Hepatic stellate cell (primary cell): Measurements from ENCODE around the gene MINDY4.

Experiments used
- DNase-seq: peaks from one replicate; pipeline ENCODE4 v3.0.0; 2011; ENCODE audit warnings: low spot score

Gene MINDY4

DNA sequence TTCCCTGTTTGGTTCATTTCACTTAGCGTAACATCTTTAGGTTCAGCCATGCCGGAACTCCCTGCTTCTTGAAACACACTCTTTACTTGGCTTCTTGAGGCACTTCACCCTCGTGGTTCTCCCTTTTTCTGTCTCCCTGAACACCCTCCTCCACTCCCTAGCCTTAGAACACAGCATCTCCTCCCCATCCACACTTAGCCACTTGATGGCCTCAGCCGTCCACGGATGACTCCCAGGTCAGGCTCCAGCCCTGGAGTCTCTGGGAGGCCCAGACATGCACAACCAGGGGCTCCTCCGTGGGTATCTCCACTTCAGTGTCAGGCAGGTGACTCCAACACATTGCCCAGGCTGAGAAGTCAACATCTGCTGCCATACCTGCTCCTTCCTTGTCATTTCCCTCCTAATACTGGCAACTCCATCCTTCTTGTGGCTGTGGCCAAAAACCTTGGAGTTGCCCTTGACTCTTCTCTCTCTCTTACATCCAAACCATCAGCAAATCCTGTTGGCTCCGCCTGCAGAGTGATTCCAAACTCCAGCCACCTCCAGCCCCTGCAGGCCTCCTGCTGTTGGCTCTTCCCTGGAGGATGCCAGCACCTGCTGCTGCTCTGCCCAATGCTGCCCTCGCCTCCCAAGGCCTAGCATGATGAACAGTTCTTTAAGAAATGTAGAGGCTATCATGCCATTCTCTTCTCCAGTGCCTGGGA is 27.7 kb upstream of the MINDY4 start:
- DNase-seq: peak; percentile 76

DNA sequence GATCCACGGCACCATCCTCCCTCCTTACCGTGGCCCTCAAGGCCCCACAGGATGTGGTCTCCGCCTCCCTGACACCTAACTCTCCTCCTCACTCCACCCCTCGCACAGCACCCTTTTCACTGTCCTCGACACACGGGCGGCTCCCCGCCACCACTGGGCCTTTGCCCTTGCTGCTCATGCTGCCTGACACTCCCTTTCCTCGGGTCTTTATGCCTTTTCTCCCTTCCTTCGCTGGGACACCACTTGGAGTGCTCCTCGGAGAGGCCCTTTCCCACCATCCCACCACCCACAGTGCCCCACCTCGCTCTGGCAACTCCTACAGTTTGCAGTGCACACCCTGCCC is 27.2 kb upstream of the MINDY4 start:
- no peak for DNase-seq

DNA sequence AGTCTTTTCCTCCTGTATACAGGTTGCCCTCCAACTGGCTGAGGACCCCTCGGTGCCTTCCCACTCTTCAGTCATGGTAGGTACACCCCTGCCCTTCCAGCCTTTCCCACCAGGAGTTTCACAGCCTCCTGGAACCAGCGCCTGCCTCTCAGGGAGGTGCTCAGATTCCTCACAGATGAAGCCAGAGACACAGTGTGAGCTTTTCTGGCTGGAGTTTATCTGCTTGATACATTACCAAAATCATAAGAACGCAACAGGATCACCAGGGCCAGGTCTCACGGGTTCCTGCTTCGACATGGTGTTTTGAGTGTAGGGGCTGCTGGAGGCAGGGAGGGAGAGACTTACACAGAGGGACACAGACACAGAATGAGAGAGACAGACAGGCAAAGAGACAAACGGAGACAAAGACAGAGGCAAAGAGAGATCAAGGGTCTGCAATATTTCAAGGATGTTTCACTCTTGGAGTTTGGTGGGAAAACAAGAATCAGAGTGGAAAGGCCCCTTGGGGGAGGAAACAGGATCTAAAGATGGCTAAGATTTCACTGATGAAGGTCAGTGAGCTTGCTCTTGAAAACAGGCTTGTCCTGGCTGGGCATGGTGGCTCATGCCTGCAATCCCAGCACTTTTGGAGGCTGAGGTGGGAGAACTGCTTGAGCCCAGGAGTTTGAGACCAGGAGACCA is 25.8 kb upstream of the MINDY4 start:
- DNase-seq: no peak

DNA sequence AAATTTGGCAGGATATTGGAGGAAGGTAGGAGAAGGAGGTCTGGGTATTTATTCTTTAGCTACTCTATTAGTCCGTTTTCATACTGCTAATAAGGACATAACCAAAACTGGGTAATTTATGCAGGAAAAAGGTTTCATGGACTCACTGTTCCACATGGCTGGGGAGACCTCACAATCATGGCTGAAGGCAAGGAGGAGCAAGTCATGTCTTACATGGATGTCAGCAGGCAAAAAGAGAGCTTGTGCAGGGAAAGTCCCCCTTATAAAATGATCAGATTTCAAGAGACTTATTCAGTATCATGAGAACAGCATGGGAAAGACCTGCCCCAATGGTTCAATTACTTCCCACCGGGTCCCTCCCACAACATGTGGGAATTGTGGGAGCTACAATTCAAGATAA is 21.2 kb upstream of the MINDY4 start:
- no peak for DNase-seq

DNA sequence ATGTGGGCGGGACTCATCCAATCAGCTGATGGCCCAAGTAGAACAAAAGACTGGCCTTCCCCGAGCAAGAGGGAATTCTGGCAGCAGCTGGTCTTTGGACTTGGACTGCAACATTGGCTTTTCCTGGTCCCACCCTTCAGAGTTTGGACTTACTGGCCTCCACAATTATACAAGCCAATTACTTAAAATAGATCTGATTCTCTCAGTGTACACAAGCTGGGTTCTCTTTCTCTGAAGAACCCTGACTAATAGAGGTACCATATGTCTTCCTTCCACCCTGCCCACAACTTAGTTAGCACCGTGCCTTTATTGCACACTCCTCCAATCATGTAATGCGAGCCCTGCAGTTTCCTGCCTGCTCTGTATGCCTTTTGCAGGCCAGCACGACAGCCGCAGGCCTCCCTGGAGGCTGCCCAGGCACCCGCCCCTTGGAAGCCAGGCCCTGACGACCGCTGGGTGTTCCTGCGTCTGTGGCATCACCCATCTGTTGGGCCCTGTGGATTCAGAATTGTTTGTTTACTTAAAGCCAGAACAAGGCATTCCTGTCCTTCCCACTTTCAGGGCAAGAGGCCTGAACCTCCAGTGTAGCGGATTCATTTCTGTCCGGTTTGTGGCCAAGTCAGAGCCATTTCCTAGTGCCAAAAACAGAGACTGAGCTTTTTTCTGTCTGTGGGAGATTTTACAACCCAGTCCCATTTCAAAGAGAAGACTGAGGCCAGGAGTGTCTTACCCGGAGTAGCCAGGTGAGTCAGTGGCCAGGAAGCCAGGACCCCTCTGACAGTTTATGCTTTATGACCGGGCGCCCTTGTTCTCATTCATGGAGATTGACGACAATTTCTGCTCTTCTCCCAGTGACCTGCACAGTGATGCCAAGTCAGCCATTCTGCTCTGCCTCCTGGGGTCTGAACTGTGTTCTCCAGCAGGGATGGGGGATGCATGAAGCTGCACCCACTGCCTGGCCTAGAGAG is 20.2 kb upstream of the MINDY4 start:
- DNase-seq: peak; percentile 89

DNA sequence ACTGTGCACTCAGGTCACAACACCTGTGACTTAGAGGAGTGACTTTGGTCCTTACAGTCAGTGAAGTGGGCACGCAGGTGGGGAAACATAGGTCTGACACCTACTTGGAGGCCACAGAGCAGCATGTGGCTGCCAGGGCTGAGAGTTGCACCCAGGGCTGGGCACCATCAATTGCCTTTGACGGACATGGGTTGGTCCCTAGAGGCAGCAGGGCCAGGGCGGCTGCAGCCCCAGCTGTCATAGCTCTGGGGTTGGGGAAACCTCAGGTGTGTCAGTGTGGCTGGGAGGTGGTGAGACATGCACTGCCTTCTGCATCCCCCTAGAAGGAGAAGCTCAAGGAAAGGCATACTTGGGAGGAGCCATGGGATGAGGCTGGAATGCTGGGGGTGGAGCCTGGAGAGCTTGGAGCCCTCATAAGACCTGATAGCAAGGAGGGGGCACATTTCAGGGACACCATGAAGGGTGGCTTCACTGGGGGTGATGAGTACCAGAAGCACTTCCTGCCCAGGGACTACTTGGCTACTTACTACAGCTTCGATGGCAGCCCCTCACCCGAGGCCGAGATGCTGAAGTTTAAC is 19.4 kb upstream of the MINDY4 start, which contains the start of gene INMT:
INMT (plus strand) TSS at position 440 of the 578 bp plus-strand sequence; CDS start at position 456, 16 bp downstream.
- DNase-seq: peak; percentile 36

DNA sequence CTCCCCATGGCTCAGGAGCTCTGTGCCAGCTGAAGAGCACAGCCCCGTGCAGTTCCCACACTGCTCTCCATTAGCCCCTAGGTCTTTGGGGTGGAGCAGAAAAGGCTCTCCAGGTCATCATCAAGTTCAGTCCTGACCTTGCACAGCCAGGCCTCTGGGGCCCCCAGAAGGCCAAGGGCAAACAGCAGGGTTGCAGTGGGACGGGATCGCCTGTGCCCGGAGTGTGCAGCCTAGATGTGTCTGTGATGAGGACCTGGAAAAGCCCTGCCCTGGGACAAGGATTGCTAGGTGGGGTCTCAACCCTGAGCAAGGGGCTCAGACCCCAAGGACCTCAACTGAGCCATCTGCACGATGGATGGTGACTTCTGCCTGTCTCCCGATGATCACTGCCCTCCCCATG is 18.7 kb upstream of the MINDY4 start:
- no peak for DNase-seq

DNA sequence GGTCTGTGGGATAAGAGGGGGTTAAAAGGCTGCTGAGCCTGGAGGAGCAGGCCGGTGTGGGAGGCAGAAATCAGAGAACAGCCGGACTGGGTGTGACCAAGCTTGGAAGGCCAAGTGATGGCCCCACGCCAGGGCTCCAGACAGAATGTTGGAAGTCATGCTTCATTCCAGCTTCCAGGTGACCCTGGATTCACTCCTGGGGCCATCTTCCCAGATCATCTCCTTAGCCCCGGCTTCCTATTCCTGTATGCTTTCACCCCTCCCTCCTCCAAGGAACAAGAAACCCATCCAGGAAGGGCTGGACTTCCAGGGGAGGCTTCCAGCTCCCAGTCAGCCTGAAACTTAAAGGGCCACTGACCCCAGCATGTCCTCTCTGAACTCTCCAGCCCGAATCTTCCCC is 18.2 kb upstream of the MINDY4 start:
- peak; percentile 44 for DNase-seq

DNA sequence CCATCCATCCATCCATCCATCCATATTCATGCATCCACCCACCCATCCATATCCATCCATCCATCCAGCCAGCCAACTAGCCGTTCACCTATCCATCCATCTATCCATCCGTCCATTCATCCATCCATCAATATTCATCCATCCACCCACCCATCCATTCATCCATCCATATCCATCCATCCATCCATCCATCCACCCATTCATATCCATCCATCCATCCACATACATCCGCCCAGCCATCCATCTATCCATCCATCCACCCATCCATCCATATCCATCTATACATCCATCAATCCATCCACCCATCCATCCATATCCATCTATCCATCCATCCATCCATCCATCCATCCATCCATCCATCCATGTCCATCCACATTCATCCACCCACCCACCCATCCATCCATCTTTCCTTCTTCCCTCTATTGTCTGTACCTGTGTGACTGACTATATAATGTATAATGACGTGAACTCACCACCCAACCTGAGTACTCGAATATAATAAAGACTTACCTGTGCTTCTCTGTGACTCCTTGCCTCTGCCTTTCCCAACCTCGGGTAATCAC is 16.8 kb upstream of the MINDY4 start:
- no peak for DNase-seq

DNA sequence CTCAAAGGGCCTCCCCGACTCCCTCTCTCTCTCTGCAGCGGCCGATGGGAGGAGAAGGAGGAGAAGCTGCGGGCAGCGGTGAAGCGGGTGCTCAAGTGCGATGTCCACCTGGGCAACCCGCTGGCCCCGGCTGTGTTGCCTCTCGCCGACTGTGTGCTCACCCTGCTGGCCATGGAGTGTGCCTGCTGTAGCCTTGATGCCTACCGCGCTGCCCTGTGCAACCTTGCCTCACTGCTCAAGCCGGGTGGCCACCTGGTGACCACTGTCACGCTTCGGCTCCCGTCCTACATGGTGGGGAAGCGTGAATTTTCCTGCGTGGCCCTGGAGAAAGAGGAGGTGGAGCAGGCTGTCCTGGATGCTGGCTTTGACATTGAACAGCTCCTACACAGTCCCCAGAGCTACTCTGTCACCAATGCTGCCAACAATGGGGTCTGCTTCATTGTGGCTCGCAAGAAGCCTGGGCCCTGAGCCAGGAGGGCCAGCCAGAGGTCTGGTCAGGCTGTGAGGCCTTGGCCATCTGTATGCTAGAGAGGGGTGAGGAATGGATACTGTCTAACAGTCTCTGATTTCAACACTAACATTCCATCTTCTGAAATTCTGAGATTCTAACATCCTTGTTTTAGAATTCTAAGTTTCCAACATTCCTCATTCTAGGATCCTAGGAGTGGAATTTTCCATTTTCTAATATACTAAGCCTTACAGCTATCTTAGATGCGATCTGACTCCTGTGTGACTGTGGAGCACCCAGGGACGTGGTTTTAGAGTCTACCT is 15.6 kb upstream of the MINDY4 start:
- peak; percentile 56 for DNase-seq

DNA sequence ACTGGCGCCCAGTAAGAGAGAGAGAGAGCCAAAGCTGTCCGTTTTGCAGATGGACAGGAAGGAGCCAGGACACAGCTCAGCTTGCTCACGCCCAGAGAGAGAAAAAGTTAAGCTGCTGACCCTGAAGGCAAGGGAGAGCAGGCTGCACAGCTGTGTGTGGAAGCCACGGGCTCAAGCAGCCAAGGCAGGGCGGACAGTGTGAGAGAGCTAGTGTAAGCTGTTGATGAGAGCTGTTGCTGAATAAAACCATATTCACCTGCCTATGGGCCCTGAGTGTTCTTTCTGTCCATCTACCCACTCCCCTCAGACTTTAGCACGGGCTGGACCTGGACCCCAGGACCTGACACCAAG is 13.9 kb upstream of the MINDY4 start:
- no peak for DNase-seq

DNA sequence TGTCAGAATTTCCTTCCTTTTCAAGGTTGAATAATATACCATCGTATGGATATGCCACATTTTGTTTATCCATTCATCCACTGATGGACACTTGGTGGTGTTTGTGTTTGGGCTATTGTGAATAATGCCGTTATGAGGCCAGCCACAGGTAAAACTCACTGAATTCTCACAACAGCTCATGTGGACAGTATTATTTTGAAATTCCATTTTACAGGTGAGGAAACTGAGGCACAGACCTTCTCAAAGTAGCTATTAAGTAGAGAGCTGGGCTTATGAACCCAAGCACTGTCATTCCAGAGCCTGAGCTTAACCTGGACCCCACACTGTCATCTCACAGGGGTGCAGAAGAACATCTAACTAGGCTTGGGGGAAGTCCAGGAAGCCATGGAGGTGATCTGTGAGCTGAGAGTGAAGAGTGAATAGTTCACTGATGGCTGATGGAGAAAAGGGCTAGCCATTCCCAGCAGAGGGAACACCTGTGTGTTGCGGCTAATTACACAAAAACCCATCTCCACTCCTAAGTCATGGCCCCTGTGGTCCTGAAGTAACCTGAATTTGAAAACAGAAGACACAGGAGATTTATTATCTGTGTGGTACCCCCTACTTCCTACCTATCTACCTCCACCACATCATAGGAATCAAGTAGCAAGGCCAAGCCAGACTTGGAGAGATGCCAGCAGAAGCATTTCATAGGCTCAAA is 10.6 kb upstream of the MINDY4 start:
- no peak for DNase-seq

DNA sequence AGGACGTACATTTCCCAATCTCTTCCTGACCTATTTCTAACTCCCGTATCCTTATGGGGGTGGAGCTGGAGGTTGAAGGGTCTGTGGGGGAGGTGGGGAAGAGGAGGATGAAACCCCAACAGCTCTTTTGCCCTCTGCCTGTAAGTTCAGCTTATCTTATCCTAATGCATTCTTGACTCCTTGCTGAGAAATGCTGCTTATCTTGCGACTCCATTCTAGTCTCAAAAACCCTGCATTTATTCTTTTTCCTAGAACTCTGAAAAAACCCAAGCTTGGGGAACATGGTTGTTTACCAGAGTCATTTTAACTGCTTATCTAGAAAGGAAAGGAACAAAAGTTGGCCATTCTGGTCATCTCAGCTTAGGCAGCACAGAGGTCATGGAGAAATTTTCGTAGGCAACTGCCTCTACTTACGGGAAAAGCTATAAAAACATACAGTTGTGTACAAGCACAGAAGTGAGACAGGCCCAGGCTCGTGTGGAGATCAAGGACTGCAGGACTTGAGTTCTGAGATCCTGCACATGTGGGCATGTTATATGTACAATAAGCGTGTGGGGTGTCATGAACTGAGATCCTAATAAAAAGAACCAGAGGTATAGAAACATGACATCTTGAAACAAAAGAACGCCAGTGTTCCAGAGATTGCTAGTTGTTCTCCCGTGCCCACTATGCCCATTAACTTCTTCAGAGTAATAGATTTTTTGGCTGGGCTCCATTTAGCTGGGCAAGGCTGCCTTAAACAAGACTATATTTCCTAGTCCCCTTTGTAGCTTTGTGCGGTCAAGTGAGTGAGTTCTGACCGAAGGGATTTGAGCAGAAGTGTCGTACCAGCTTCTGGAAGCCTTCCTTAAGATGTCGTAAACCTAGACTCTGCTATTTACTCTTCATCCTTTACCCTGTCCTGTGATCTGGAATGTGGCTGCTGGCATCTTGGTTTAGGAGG is 9.7 kb upstream of the MINDY4 start:
- no peak for DNase-seq

DNA sequence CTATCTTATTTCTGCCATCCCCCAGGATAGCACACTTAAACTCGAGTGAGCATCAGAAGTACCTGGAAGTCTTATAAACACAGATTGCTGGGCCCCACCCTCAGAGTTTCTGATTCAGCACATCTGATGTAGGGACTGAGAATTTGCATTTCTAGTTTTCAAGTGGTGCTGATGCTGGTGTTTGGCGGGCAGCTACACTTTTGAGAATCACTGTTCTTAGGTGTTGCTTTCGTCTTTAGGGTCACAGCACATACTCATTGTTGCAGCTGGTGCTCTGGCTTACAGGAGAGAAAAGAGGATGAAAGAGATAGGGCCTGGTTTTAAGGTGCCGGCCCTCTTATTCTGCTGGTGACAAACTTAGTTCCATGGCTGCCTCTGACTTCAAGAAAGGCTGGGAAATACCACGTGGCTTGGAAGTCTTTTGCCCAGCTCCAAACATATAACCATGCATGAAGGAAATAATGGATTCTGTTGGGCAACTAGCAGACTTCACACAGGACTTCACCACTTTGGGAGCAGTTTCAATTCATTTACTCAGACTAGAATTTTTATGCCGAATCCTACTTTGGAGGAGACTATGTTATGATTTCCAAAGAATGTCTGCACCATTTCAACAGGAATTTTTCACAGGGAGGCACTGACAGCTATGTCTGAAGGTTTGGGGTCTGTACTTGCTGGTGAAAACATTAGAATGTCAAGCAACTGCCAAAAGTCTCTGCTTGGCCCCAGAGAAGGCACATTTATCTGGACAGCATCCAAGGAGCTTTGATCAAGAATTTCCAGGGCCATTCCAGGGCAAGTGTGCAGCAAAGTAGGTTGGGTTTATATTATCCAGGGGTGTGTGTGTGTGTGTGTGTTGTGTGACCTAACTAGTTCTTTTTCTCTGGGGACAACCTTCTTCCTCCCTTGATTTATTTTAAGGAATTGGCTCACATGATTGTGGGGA is 6.9 kb upstream of the MINDY4 start:
- DNase-seq: no peak

DNA sequence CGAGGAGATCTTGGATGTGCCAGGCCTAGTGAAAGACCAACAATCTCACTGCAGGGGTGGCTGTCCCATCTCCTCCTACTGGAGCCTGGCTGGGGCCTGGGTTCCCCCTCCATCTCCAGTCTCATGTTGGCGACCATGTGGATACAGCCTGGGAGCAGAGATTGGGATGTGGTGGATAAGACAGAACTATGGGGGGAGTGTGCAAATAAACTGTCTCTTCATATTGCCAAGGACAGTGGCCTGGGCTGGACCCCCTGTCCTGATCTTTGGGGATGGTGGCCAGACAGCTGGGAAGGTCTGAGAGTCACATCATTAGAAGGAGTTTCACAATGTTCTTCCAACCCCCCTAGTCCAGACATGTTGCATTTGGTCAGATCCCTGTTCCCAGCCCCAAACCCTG is 5.8 kb upstream of the MINDY4 start:
- no peak for DNase-seq

DNA sequence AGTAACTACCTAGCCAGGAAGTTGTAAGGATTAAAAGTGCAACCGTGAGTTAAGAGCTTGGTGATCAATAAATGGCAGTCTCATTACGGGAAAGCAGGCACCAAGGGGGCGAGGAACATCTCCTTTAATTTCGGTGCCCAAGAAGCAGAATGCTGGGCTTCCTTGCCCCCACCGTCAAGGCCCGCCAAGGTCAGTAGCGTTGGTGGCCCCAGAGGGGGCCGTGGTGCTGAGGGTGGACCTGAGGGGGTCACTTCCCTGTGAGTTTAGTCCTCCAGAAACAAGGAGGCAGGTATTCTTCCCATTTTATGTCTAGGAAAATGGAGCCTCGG is 408 bp upstream of the MINDY4 start:
- no peak for DNase-seq

DNA sequence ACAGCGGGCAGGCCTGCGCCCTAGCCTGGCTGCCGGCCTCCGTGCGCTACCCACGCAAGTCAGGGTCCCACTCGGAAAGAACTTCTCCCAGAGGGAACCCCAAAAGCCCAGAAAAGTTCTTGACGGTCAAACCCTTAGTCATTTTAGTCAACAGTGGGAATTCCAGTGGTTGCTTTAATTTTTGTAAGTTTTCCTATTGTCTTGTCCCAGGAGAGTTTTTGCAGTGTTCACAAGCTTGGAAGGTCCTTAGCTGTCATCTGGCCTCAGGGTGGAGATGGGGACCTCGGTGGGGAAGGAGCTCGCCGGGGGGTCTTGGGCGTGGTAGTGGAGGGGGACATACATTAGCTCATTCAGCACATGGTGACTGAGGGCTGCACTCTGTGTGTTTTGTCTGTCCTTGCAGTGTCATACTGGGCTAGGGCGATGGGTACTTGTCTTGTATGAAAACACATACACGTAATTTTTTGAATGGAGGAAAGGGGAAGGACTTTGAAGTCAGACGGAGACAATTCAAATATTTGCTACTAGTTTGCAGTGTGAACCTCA is 736 bp downstream of the MINDY4 start:
- DNase-seq: peak; percentile 23

DNA sequence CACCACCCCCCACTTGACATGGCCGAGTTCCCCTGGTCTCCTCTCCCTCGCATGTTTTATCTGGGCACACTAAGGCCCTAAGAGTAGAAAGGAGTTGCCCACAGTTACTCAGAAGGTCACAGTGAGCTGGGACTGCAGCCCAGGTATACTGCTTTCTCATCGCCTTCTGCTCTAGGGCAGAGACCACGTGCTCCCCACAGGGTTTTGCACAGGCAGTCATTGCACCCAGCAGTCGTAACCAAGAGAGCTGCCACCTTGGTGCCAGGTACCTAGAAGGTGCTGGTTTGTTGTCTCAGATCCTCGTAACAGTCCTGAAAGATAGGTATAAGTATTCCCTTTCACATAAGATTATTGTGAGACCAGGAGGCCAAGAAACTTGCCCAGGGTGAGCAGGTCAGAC is 1.8 kb downstream of the MINDY4 start:
- DNase-seq: no peak
